ENCODE results near the gene SYT12. TPM values are rescaled to one million over a fixed set of nuclear protein-coding genes. Genes with fewer than 3 reads are reported as not detected.

SYT12 gene
- polyA plus RNA-seq, 1 donor from 2014 or later = 2.3 TPM

DNA sequence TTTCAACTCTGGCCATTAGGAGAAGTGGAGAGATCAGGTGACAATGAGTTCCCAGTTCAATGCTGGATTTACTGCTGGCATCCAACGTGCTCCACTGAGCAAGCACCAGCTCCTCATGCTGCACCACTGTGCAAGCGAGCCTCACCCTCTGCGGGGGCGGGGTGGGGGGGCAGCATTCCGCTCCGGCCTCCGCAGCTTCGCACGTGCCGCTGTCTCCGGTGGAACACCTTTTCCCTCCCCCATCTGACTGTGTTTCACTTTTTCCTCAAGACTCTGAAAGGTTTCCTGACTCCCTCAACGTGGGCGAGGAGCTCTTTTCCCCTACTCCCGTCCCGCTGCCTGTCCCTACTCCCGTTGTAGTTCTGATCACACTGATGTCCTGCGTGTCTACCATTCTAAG, 32.9 kb downstream of the SYT12 start:
- Histone ChIP-seq H3F3A (ENCODE audit: insufficient read depth, low read length, poor library complexity, severe bottlenecking) (no peaks in the 10 kb centered on the region), H3K4me3 (ENCODE audit: low read length) (no peak overlapping the region), H3K36me3 (ENCODE audit: insufficient read depth, low read length) (no peaks in the 10 kb centered on the region), H3K79me2 (replicated peaks; ENCODE audit: insufficient read depth, low read length) (no peaks in the 10 kb centered on the region), H3K27ac (ENCODE audit: low read length) (no peak overlapping the region), H4K20me1 (ENCODE audit: insufficient read depth) (no peaks in the 10 kb centered on the region), H3K9me3 (ENCODE audit: low read length) (no peaks in the 10 kb centered on the region), H2AFZ (ENCODE audit: low read depth, low read length) (no peak overlapping the region), H3K9me2 (ENCODE audit: insufficient read depth, low read length) (no peaks in the 10 kb centered on the region), H3K9ac (ENCODE audit: low read length) (no peak overlapping the region), H3K4me2 (ENCODE audit: low read length) (no peak overlapping the region), H3K27me3 (ENCODE audit: insufficient read depth, low read depth, low read length) (peaks cover 14% of the 10 kb centered on the region)
- TF ChIP-seq EZH2 (IDR thresholded peaks at IDR 0.05; ENCODE audit: borderline replicate concordance, insufficient read depth, low read length, poor library complexity, severe bottlenecking) (no peak), SMC3 (conservative IDR thresholded peaks at IDR 0.05; ENCODE audit: poor library complexity) (no peak), POLR2AphosphoS5 (IDR thresholded peaks at IDR 0.05) (no peak), EP300 (conservative IDR thresholded peaks at IDR 0.05; ENCODE audit: poor library complexity, severe bottlenecking) (no peak), RAD21 (conservative IDR thresholded peaks at IDR 0.05) (no peak), MXI1 (conservative IDR thresholded peaks at IDR 0.05; ENCODE audit: poor library complexity, severe bottlenecking) (no peak), TAF1 (IDR thresholded peaks at IDR 0.05; ENCODE audit: low read depth) (no peak)
- TF ChIP-seq, protein P1, sequence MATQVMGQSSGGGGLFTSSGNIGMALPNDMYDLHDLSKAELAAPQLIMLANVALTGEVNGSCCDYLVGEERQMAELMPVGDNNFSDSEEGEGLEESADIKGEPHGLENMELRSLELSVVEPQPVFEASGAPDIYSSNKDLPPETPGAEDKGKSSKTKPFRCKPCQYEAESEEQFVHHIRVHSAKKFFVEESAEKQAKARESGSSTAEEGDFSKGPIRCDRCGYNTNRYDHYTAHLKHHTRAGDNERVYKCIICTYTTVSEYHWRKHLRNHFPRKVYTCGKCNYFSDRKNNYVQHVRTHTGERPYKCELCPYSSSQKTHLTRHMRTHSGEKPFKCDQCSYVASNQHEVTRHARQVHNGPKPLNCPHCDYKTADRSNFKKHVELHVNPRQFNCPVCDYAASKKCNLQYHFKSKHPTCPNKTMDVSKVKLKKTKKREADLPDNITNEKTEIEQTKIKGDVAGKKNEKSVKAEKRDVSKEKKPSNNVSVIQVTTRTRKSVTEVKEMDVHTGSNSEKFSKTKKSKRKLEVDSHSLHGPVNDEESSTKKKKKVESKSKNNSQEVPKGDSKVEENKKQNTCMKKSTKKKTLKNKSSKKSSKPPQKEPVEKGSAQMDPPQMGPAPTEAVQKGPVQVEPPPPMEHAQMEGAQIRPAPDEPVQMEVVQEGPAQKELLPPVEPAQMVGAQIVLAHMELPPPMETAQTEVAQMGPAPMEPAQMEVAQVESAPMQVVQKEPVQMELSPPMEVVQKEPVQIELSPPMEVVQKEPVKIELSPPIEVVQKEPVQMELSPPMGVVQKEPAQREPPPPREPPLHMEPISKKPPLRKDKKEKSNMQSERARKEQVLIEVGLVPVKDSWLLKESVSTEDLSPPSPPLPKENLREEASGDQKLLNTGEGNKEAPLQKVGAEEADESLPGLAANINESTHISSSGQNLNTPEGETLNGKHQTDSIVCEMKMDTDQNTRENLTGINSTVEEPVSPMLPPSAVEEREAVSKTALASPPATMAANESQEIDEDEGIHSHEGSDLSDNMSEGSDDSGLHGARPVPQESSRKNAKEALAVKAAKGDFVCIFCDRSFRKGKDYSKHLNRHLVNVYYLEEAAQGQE (IDR thresholded peaks at IDR 0.05; ENCODE audit: borderline replicate concordance) = no peak
- TF ChIP-seq, protein P2, sequence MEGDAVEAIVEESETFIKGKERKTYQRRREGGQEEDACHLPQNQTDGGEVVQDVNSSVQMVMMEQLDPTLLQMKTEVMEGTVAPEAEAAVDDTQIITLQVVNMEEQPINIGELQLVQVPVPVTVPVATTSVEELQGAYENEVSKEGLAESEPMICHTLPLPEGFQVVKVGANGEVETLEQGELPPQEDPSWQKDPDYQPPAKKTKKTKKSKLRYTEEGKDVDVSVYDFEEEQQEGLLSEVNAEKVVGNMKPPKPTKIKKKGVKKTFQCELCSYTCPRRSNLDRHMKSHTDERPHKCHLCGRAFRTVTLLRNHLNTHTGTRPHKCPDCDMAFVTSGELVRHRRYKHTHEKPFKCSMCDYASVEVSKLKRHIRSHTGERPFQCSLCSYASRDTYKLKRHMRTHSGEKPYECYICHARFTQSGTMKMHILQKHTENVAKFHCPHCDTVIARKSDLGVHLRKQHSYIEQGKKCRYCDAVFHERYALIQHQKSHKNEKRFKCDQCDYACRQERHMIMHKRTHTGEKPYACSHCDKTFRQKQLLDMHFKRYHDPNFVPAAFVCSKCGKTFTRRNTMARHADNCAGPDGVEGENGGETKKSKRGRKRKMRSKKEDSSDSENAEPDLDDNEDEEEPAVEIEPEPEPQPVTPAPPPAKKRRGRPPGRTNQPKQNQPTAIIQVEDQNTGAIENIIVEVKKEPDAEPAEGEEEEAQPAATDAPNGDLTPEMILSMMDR (IDR thresholded peaks at IDR 0.05; ENCODE audit: poor library complexity, severe bottlenecking) = no peak

DNA sequence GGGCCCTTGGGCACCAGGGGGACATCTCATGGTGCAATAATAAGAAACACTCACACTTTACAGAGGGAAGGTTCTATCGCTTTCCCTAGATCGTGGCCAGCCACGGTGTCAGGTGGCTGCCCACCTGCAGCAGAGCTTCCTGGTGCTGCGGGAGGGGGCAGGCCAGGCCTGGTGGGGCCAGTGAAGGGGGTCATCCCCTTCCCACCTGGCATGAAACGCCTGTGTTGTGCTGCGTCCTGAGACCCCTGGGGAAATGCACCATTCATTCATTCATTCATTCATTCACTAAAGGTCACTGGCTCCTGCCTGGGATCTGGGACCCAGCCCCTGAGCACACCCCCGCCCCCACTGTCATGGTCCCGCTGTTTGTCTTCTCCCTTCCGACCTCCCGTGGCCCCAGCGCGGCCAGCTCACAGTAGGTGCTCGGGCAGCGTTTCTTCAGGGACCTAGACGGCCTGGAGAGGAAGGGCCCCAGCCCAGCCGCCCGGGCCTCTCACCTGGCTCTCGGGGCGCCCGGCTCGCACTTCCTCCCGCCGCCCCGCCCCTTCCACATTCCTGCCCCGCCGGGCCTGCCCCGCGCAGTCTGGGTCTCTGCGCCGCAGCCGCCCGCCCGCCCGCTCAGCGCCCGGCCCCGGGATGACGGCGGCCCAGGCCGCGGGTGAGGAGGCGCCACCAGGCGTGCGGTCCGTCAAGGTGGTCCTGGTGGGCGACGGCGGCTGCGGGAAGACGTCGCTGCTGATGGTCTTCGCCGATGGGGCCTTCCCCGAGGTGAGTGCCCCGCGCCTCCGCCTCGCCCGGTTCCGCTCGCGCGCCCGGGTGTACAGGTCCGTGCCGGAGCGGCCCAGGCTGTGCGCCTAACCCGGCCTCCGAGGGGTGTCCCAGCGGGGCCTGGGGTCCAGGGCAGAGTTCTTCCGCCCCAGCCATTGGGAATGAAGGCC, 33.6 kb downstream of the SYT12 start, which contains the start of gene RHOD:
Gene RHOD (plus strand): TSS at position 581 of the 938 bp plus-strand sequence. CDS start 56 bp downstream, at position 637.
- no peak within 1 kb of the TSS for H3K4me2 ChIP-seq (ENCODE audit: low read length)

More for the DNA sequence above, 33.6 kb downstream of the SYT12 start, which contains the start of gene RHOD:
- Histone ChIP-seq H3F3A (ENCODE audit: insufficient read depth, low read length, poor library complexity, severe bottlenecking) (no peaks in the 10 kb centered on the region), H3K9ac (ENCODE audit: low read length) (no peak within 1 kb of the TSS), H3K79me2 (replicated peaks; ENCODE audit: insufficient read depth, low read length) (no peaks in the 10 kb centered on the region), H3K27me3 (ENCODE audit: insufficient read depth, low read depth, low read length) (peaks cover 14% of the 10 kb centered on the region), H3K9me3 (ENCODE audit: low read length) (no peaks in the 10 kb centered on the region), H3K9me2 (ENCODE audit: insufficient read depth, low read length) (no peaks in the 10 kb centered on the region), H4K20me1 (ENCODE audit: insufficient read depth) (no peaks in the 10 kb centered on the region), H2AFZ (ENCODE audit: low read depth, low read length) (no peak within 1 kb of the TSS), H3K27ac (ENCODE audit: low read length) (no peak within 1 kb of the TSS), H3K36me3 (ENCODE audit: insufficient read depth, low read length) (no peaks in the 10 kb centered on the region), H3K4me3 (ENCODE audit: low read length) (no peak within 1 kb of the TSS)
- TF ChIP-seq SMC3 (conservative IDR thresholded peaks at IDR 0.05; ENCODE audit: poor library complexity) (no peak), POLR2AphosphoS5 (IDR thresholded peaks at IDR 0.05) (no peak), MXI1 (conservative IDR thresholded peaks at IDR 0.05; ENCODE audit: poor library complexity, severe bottlenecking) (no peak), TAF1 (IDR thresholded peaks at IDR 0.05; ENCODE audit: low read depth) (no peak), EP300 (conservative IDR thresholded peaks at IDR 0.05; ENCODE audit: poor library complexity, severe bottlenecking) (no peak), EZH2 (IDR thresholded peaks at IDR 0.05; ENCODE audit: borderline replicate concordance, insufficient read depth, low read length, poor library complexity, severe bottlenecking) (no peak), RAD21 (conservative IDR thresholded peaks at IDR 0.05) (no peak)
- TF ChIP-seq, protein P2 (IDR thresholded peaks at IDR 0.05; ENCODE audit: poor library complexity, severe bottlenecking) = no peak
- TF ChIP-seq, protein P1 (IDR thresholded peaks at IDR 0.05; ENCODE audit: borderline replicate concordance) = no peak

Measured in neural cell (in vitro differentiated cells).